ENCODE data around the gene SYCE1L.

GRCh38 chr16:77166726-77167125 lies 32.5 kb upstream of the SYCE1L start:
- TF ChIP-seq EZH2 (IDR thresholded peaks at IDR 0.05) (no peak), POLR2AphosphoS5 (IDR thresholded peaks at IDR 0.05; ENCODE audit: borderline replicate concordance, low read depth, low read length) (no peak)

All from SK-N-MC (cell line).